ENCODE results near the gene ATXN2. TPM values are rescaled to one million over a fixed set of nuclear protein-coding genes. Genes with fewer than 3 reads are reported as not detected.

The ATXN2 gene
- total RNA-seq, 1 experiment from 2014 or later = 108 TPM

GRCh38 chr12:111447571-111448265 is 151.4 kb downstream of the ATXN2 start:
- no peaks in the 10 kb centered on the region for H3K79me2 ChIP-seq (ENCODE audit: low read depth)
- H2AFZ ChIP-seq = no peak overlapping the region
- H3F3A ChIP-seq (ENCODE audit: insufficient read depth, low read depth) = peaks cover 63% of the 10 kb centered on the region
- H3K27me3 ChIP-seq (ENCODE audit: insufficient read depth, low read depth) = no peaks in the 10 kb centered on the region
- H4K20me1 ChIP-seq (ENCODE audit: insufficient read depth) = peaks cover 26% of the 10 kb centered on the region
- intact Hi-C loops (cut with micrococcal nuclease; ENCODE audit: unreplicated experiment) = no loop called here
- H3K27ac ChIP-seq = no peak overlapping the region
- no peak for DNase-seq
- CTCF ChIA-PET = no interaction called here
- H3K9me2 ChIP-seq (ENCODE audit: insufficient read depth) = no peaks in the 10 kb centered on the region
- no peak overlapping the region for H3K4me2 ChIP-seq
- H3K4me3 ChIP-seq = no peak overlapping the region
- peaks cover 13% of the 10 kb centered on the region for H3K36me3 ChIP-seq (ENCODE audit: low read depth)
- POLR2A ChIA-PET (ENCODE audit: unreplicated experiment) = interaction anchor here (0.6 kb wide), 1 partner anchor 641 kb away, joined by 16 read pairs; no protein-coding TSS in a partner anchor
- H3K9me3 ChIP-seq (ENCODE audit: insufficient read depth, low read depth) = no peaks in the 10 kb centered on the region
- H3K4me1 ChIP-seq (replicated peaks; ENCODE audit: insufficient read depth) = no peaks in the 10 kb centered on the region
- BruUV-seq (replicated peaks) = no TSS peak
- no peak for TF ChIP-seq CTCF (conservative IDR thresholded peaks at IDR 0.05)
- TF ChIP-seq EZH2 (IDR thresholded peaks at IDR 0.05; ENCODE audit: low read depth) = no peak

- intact Hi-C loops (cut with micrococcal nuclease; ENCODE audit: unreplicated experiment) = no loop called here
- Histone ChIP-seq H3F3A (ENCODE audit: insufficient read depth, low read depth) (peaks cover 64% of the 10 kb centered on the region), H3K27ac (no peak overlapping the region), H4K20me1 (ENCODE audit: insufficient read depth) (peaks cover 28% of the 10 kb centered on the region), H2AFZ (no peak overlapping the region), H3K9me2 (ENCODE audit: insufficient read depth) (no peaks in the 10 kb centered on the region), H3K27me3 (ENCODE audit: insufficient read depth, low read depth) (no peaks in the 10 kb centered on the region), H3K4me1 (replicated peaks; ENCODE audit: insufficient read depth) (no peaks in the 10 kb centered on the region; the same call in 1 of the 2 replicates), H3K4me2 (no peak overlapping the region), H3K79me2 (ENCODE audit: low read depth) (no peaks in the 10 kb centered on the region), H3K36me3 (ENCODE audit: low read depth) (peaks cover 13% of the 10 kb centered on the region), H3K9me3 (ENCODE audit: insufficient read depth, low read depth) (no peaks in the 10 kb centered on the region), H3K4me3 (no peak overlapping the region)
- ChIA-PET CTCF (interaction anchor here (0.6 kb wide), 1 partner anchor 115 kb away, joined by 5 read pairs; no protein-coding TSS in a partner anchor), POLR2A (ENCODE audit: unreplicated experiment) (interaction anchor here (0.6 kb wide), 1 partner anchor 640 kb away, joined by 16 read pairs; no protein-coding TSS in a partner anchor)
- TF ChIP-seq EZH2 (IDR thresholded peaks at IDR 0.05; ENCODE audit: low read depth) (no peak), CTCF (conservative IDR thresholded peaks at IDR 0.05) (no peak)
- no TSS peak for BruUV-seq (replicated peaks)
- no peak for DNase-seq
Observed at GRCh38 chr12:111446631-111447570, 152.2 kb downstream of the ATXN2 start.

GRCh38 chr12:111445726-111446581 is 153.2 kb downstream of the ATXN2 start:
- H3K4me1 ChIP-seq (replicated peaks; ENCODE audit: insufficient read depth) = no peaks in the 10 kb centered on the region; the same call in 1 of the 2 replicates
- H3K9me3 ChIP-seq (ENCODE audit: insufficient read depth, low read depth) = no peaks in the 10 kb centered on the region
- H2AFZ ChIP-seq = no peak overlapping the region
- peaks cover 66% of the 10 kb centered on the region for H3F3A ChIP-seq (ENCODE audit: insufficient read depth, low read depth)
- H3K27ac ChIP-seq = no peak overlapping the region
- peaks cover 21% of the 10 kb centered on the region for H4K20me1 ChIP-seq (ENCODE audit: insufficient read depth)
- no peaks in the 10 kb centered on the region for H3K27me3 ChIP-seq (ENCODE audit: insufficient read depth, low read depth)
- intact Hi-C loops (cut with micrococcal nuclease; ENCODE audit: unreplicated experiment) = no loop called here
- ChIA-PET POLR2A (ENCODE audit: unreplicated experiment) (no interaction called here), CTCF (no interaction called here)
- H3K9me2 ChIP-seq (ENCODE audit: insufficient read depth) = no peaks in the 10 kb centered on the region
- no peak overlapping the region for H3K4me3 ChIP-seq
- TF ChIP-seq EZH2 (IDR thresholded peaks at IDR 0.05; ENCODE audit: low read depth) = no peak
- TF ChIP-seq CTCF (conservative IDR thresholded peaks at IDR 0.05) = no peak
- DNase-seq = no peak
- BruUV-seq (replicated peaks) = no TSS peak
- peaks cover 10% of the 10 kb centered on the region for H3K36me3 ChIP-seq (ENCODE audit: low read depth)
- H3K79me2 ChIP-seq (ENCODE audit: low read depth) = no peaks in the 10 kb centered on the region
- no peak overlapping the region for H3K4me2 ChIP-seq
